GM18873 (cell line): Measurements from ENCODE around the gene DYSF.

Experiments
- ATAC-seq: cut with Tn5 transposase; IDR thresholded peaks from one replicate; pipeline ENCODE4 v1.9.1; 2021; ENCODE audit warnings: mild to moderate bottlenecking, moderate library complexity, moderate number of reproducible peaks; ENCODE audit not compliant: unreplicated experiment, low FRiP score

DYSF gene

DNA sequence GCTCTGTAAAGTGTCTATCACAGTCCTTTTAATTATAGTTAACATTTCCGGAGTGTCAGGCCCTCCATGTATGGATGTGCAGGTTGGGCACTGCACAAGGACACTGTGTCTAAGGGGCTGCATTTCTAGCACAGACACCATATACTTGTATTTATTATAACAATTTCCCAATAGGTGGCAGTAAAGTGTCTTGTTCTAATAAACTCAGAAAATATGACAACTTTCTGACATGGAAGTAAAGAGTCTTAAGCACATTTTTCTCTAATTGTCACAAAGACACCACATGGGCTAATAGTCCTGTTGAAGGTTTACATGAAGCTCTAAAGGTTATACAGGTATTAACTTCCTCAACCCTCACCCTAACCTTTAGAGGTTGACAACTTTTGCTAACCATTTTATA lies 156.6 kb downstream of the DYSF start:
- no peak for ATAC-seq

DNA sequence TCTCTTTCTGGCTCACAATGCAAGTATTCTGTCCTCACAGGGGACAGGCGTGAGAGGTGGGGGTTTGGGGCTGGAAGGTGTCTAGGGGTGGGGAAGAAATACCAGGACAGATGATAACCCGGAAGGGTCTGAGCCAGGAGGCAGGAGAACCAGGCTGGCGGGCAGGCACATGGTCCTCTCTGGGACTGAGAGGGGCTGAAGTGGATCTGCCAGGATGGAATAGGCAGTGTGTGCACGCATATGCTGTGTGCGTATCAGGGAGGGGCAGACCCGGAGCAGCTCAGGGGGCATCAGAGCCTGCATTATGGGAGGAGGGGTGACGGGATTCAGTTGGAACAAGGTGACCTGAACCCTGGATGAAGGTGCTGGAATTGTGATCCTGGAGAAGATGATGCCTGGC lies 157.3 kb downstream of the DYSF start:
- no peak for ATAC-seq

DNA sequence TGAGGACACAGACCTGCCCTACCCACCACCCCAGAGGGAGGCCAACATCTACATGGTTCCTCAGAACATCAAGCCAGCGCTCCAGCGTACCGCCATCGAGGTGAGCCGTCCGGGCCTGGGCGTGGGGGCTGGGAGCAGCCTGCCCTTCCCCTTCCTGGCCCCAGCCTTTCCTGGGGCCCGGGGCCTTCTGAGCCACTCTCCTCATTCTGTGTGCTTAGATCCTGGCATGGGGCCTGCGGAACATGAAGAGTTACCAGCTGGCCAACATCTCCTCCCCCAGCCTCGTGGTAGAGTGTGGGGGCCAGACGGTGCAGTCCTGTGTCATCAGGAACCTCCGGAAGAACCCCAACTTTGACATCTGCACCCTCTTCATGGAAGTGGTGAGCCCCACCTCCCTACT lies 157.9 kb downstream of the DYSF start:
- ATAC-seq = no peak

DNA sequence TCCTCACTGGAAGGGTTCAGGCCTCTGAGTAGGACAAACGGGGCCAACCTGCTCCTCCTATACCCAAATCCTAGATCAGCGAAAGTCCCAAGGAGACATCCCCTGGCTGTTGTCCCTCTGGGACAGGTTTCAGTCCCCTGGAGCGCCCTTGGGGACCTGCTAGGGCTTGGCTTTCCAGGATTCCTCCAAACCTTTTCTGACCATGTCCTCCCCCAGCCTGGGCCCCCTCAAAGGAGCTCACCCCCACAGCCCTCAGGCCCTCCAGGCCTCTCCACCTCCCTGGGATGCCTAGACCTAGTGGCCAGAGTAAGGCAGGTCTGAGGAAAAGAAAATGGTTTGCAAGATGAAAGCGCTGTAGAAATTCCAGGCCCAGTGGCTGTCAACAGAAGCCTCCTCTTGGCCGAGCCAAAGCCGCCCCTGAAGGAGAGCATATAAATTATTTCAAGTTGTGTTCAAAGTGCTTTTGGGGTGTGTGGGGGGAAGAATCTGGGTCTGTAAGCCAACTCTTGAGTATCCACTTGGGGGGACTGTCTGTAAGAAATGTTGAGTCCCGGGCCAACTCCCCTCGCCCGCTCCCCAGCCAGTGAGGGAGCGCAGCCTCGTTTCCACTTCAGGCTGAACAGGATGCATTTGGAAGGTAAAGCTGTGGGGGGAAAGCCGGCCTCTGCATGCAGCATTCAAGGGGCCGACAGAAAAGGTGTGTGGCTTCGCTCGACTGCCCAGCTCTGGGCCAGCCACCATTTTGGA lies 158.6 kb downstream of the DYSF start:
- ATAC-seq = no peak

DNA sequence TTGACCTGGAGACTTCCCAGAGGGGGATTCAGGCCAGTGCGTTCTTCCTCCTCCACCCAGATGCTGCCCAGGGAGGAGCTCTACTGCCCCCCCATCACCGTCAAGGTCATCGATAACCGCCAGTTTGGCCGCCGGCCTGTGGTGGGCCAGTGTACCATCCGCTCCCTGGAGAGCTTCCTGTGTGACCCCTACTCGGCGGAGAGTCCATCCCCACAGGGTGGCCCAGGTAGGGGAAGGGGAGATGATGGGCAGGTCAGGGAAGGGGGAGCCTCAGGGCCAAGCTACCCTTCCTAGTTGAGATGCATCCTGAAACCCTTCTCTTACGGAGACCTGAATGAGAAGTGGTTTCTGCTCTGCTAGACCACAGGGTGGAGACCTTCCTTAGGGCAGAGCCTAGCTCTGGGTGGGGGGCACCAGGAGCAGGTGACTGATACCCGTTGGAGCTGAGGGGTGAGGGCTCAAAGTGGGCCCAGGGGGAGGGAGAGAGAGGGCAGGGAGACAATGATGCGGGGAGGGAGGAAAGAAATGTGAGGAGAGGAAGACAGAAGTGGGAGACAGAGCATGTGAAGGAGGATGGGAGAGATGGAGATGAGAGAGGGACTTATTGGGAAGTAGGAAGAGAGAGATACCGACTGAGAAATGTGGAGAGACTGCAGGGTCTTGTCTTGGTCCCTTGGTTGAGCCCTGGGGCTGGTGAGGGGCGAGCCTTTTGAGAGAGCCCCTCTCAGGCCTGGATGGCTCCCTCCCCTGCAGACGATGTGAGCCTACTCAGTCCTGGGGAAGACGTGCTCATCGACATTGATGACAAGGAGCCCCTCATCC lies 159.4 kb downstream of the DYSF start:
- no peak for ATAC-seq

DNA sequence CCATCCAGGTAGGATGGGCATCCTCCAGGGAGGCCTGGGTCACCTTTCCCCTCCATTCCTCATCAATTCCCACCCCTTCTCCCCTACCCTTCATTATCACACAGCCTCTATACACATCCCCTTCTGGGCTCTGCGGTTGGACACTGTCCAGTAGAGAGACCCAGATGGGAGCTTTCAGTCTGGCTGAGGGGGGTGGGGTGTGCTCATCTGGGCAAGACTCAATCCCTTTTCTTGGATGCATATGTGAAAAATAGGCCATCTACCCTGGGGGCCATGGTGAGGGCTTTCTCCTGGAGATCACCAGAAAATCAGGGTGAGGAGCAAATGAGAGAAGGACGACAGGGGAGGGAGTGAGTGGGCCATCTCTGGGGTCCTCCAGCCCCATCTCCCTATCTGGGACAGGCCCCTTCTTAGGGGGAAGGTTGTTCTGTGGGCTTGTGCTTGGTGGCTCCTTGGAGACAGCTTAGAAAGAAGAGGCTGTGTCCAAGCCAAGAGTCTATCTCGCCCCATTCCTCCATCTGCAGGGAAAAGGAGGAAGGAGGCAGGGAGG lies 160.1 kb downstream of the DYSF start:
- no peak for ATAC-seq

DNA sequence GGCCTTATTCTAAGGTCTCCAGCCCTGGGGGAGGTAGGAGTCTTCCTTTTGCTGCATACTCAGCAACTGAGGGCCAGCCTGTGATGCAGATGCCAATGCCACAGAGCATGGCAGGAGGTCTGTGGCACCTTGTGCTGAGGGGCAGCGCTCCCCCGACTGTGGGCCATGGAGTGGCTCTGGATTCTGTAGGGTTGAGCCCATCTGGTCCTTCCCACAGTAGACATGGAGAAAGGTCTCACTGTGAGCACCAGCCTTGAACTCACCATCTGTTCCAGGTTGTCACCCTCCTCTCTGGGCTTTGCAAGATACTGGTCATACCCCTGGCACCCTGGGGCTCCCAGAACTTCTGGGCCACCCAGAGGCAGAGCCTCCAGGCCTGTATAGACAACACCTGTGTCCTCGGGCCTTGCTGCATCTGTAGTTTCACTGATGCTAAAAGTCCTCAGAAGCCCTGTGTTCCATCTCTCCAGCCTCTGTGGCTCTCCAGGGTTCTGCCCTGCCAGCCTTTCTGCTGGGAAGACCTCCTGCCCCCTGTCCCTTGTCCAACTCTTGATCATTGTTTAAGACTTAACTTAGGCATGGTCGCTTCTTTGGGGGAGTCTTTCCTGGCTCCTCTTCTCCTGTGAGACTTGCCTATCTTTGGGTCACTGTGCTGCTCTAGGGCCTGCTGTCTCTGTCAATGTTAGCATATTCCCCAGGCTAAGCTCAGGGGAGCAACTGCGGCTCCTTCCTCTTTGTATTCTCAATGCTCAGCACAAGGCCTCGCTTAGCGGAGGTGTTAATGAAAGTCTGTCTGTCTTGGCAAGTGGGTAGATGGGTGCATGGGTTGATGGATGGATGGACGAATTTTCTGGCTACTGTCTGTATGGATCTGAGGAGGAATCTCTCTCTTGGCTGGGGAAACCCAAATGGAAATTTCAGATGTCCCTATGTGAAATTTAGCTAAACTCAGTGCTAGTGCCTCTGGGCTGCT lies 160.9 kb downstream of the DYSF start:
- no peak for ATAC-seq

DNA sequence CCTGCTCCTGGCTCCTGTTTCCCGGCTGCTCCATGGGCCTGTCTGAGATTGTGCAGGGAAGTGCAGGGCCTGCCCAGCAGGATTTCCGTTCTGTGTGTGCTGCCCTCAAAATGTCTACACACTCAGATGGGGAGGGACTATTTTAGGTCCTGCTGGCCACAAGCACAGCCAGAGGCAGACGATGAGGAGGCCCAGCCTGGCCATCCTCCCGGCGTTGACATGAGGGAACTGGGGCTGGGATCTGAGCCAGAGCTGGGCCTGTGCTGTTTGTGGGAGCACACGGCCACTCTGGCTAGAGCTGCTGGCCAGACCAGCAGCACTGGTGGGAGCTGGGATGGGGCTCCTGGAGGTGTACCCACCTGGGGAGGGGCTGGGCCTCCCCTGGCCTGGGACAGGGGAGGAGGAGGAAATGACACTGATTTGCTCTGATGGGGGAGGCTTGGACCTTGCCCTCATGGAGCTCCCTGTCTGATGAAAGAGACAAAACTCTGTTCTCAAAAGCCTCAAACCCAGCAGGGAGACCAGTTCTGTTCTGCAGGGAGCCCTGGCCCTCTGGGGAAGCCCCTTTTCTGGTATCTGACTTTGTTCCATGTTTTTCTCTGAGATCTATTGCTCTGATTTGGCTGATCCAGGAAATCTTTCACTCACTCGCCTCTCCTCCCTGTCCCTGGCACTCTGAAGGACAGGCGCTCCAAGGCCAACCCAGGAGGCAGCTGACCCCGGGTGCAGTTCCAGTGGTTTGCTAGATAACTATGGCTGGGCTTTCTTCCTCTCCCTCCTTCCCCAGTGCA lies 161.8 kb downstream of the DYSF start:
- no peak for ATAC-seq

DNA sequence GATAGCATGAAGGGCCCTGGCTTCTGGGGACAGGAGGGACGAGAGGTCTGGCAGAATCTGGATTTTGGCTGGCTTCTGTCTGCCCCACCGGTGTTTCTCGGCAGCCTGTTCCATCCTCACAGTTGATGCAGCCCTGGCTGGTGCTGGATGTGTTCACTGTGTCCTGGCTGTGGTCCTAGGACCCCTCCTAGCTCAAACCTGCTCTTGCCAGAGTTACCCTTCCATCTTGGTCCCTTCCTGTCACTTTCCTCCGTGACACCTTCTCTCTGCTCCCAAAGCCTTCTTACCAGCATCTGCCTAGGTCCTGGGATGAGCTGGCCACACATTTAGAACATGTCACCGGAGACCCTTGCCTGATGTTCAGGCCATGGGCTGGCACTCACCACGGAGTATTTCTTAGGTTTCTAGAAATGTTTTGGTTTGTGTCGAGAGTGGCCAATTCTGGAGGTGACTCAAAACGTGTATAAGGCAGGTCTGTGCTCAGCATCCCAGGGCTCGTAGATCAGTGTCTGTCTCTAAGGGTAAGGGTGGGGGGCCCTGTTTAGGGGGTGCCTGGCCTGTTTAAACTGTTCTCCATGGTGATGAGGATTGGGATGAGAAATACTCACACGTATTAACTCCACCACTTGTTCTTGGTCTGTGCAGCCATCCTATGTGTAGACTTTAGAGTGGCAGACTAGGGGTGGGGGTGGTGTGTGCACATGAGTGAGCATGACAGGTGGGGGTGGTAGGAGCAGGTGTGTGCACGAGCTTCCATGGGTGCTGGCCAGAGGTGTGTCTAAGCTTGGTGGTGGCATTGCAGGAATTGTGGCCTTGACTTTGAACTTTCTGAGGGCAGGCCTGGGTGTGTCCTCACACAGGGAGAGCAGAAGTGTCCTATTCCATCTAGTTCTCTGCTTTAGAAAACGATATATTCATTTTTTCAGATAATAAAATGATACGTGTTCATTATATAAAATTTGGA lies 162.7 kb downstream of the DYSF start:
- no peak for ATAC-seq

DNA sequence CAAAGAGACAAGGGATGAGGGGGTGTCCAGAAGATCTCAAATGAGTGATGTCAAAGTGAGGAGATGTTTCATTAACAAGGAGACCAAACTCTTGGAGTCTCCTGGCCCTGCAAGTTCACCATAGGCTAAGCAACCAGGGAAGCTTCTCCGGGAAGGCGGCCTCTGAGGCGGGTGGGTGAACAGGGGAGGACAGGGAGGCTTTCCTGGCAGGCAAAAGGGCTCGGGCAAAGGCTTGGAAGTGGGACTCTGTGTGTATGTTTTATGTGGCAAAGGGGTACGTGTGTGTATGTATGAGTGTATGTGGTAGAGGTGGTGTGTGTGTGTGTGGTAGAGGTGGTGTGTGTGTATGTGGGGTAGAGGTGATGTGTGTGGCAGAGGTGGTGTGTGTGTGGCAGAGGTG lies 163.9 kb downstream of the DYSF start:
- ATAC-seq = no peak

DNA sequence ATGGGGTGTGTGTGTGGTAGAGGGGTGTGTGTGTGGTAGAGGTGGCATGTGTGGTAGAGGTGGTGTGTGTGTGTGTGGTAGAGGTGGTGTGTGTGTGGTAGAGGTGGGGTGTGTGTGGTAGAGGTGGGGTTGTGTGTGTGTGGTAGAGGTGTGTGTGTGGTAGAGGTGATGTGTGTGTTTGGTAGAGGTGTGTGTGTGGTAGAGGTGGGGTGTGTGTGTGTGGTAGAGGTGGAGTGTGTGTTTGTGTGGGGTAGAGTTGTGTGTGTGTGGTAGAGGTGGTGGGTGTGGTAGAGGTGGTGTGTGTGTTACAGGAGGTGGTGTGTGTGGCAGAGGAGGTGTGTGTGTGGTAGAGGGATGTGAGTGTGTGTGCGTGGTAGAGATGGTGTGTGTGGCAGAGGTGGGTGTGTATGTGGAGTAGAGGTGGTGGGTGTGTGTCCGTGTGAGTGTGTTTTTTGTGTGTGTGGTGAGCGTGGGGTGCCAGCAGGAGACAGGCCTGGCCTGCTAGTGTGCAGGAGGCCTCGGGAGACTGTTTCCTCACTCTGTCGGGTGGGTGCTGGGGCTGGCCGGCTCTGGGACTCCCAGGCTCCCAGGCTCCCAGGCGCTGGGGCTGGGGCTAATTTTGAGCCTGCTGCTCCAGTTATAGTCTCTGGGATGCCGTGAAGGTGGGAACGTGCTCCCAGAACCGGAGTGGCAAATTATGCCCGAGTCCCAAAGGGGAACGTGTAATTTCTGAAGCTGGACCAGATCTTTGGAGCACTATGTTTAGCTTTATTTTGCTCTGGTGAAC lies 165.2 kb downstream of the DYSF start:
- no peak for ATAC-seq

DNA sequence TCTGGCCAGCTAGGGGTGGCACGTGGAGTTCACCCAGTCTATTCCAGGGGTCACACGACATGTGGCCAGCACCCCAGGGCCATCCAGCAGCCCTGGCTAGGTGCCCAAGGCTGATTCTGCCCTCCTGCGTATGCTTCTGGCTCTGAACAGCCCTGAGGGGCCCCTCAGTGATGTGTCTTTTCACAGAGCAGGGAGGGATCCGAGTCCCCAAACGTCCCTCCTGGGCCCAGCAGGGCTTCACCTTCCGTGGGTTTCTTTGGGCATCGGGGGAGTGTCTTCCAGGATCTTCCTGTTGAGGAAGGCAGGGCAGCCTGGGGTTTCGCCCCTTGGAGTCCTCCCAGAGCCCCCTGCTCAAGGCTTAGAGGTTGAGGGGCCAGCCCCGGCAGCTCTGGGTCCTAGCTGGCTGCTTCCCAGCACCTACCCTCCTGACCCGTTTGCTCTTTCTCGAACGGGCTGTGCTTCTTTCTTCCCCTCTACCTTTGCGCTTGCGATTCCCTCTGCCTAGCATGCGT lies 165.9 kb downstream of the DYSF start:
- ATAC-seq = no peak

DNA sequence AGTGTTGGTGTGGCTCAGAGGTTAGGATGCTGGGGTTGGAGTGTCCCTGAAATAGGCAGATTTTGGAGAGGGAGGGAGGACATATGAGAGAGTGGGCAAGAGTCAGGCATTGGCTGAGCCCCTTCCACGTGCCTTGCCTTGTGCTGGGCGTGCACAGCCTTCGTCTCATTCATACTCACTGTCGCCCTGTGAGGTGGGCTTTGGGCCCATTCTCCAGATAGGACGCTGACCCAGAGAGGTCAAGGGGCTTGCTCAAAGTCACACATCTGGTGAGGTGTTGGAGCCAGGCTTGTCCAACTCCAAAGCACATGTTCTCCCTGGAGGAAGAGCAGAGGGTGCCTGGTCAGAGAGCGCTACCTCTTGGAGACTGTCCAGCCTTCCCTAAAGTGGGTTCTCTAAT lies 166.8 kb downstream of the DYSF start:
- no peak for ATAC-seq

DNA sequence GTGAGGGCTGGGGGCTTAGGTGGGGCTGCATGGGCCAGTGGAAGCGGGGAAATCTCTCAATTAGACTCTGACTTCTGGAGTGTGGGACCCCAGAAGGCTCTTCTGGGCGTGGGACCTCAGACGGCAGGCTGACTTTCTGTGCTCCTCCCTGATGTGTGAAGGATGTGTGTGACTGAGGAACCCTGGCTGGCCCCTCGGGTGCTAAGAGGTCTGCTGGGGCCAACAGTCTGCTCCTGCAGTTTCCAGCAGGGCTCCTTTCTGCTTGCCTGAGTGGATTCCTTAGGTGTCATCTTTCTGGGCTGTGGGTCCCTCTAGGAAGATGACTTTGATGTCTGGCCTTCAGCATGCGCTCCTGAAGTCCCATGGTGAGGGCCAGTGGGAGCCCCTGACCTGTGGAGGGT lies 167.5 kb downstream of the DYSF start:
- ATAC-seq = no peak

DNA sequence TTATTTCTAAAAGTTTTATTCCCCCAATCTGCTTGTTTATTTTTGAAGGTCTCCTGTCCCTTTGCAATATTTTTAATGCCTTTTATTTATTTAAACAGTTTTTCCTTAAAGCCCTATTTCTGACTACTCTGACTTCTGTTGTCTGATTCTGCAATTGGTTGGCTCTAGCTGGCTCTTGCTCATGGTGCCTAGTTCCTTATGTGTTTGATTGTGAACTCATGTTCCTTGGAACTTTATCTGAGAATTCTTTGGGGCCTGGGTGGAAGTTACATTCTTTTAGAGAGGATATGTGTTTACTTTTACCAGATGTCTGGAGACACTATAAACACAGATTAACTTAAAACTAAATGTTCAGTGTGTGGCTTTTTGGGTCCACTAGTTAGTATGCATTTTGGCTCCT lies 175.9 kb downstream of the DYSF start:
- ATAC-seq = no peak

DNA sequence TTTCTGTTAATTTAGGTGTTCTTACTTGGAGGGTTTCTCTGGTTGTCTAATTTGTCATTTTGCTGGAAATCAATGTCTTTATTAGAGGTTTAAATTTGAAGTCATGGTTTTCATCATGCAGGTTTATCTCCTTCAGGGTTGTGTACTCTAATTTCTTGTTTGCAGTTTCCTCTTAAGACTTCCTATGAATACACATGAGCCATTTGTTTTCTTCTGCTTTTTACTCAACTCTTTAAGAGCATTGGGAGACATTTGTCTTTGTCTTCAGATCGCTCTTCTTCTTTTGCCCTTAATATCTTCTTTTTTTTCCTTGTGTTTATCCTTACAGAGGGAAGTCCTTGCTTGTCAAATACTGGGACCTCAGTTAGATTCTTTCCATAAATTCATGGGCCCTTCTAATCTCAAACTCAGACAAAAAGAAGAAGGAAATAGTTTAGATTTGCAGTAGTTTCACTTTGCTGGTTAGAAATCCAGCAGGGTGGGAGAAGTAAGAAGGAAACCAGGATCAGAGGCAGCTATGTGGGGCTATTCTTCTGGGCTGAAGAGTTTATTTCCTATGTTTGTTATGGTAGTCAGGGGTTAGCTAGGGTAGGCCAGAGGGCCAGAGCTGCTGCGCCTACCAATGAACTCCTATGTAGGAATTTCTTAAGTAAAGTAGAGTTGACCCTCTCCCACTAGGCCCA lies 176.6 kb downstream of the DYSF start:
- ATAC-seq = no peak
